ENCODE data around the gene DXO. TPM values are rescaled to one million over a fixed set of nuclear protein-coding genes. Genes with fewer than 3 reads are reported as not detected.

DXO gene
- total and polyA plus RNA-seq, 4 donors: 5.1 to 41.7 (median 20.4) TPM

- DNase-seq: peak in 1 of 2 donors; percentile 48
- H3K4me1 ChIP-seq (ENCODE audit: control insufficient read depth in 1 of 2, insufficient read depth in 2 of 2, low read length in 2 of 2): no peaks in the 10 kb centered on the region
- no peaks in the 10 kb centered on the region for H3K36me3 ChIP-seq (ENCODE audit: control insufficient read depth in 1 of 2, insufficient read depth in 2 of 2, low read length in 1 of 2)
- no peaks in the 10 kb centered on the region for H3K27me3 ChIP-seq (ENCODE audit: control insufficient read depth in 1 of 2, insufficient read depth in 2 of 2, low read length in 1 of 2)
- H3K27ac ChIP-seq (ENCODE audit: low read depth in 1 of 2, low read length in 2 of 2): peak overlapping the region; percentile 36 to 85
- ATAC-seq (ENCODE audit: low FRiP score): no peak
- no peaks in the 10 kb centered on the region for H3K9me3 ChIP-seq (ENCODE audit: control insufficient read depth, low read length)
- 80 to 81% methylated on average over 11 of the region's 11 CpGs for WGBS, 2 donors
- H3K4me3 ChIP-seq (ENCODE audit: low read length in 2 of 2): no peak overlapping the region
- intact Hi-C loops (cut with DNase I): loop anchor here in 1 of 2 donors (5.0 kb wide), 1 partner anchor 44 kb away; the partner anchor contains the start of gene ZBTB12
These were observed 25.5 kb downstream of the DXO start for GRCh38 chr6:31946370-31946885.

- Histone ChIP-seq H3K9me3 (ENCODE audit: control insufficient read depth, low read length) (no peaks in the 10 kb centered on the region), H3K4me3 (ENCODE audit: low read length in 2 of 2) (no peak within 1 kb of the TSS), H3K4me1 (ENCODE audit: control insufficient read depth in 1 of 2, insufficient read depth in 2 of 2, low read length in 2 of 2) (no peaks in the 10 kb centered on the region), H3K27ac (ENCODE audit: low read depth in 1 of 2, low read length in 2 of 2) (peak within 1 kb of the TSS; percentile 36 to 85), H3K36me3 (ENCODE audit: control insufficient read depth in 1 of 2, insufficient read depth in 2 of 2, low read length in 1 of 2) (no peaks in the 10 kb centered on the region), H3K27me3 (ENCODE audit: control insufficient read depth in 1 of 2, insufficient read depth in 2 of 2, low read length in 1 of 2) (no peaks in the 10 kb centered on the region)
- ATAC-seq (ENCODE audit: low FRiP score): peak; percentile 88
- intact Hi-C loops (cut with DNase I): loop anchor here in 1 of 2 donors (5.0 kb wide), 1 partner anchor 43 kb away; the partner anchor contains the start of gene ZBTB12
- peak; percentile 93 to 95 for DNase-seq
- WGBS, 2 donors: 22 to 29% methylated on average over 11 of the region's 11 CpGs
These were observed 26.2 kb downstream of the DXO start, which contains the start of gene CFB for GRCh38 chr6:31945507-31946369. TSS of gene CFB (plus strand) at chr6:31946095. CDS start at chr6:31946222, 127 bp downstream.

GRCh38 chr6:31945154-31945506 is 26.8 kb downstream of the DXO start:
- peak overlapping the region in 1 of 2 donors; percentile 73 for H3K27ac ChIP-seq (ENCODE audit: low read depth in 1 of 2, low read length in 2 of 2)
- no peaks in the 10 kb centered on the region for H3K36me3 ChIP-seq (ENCODE audit: control insufficient read depth in 1 of 2, insufficient read depth in 2 of 2, low read length in 1 of 2)
- ATAC-seq (ENCODE audit: low FRiP score): no peak
- H3K9me3 ChIP-seq (ENCODE audit: control insufficient read depth, low read length): no peaks in the 10 kb centered on the region
- intact Hi-C loops (cut with DNase I): loop anchor here in 1 of 2 donors (5.0 kb wide), 1 partner anchor 43 kb away; the partner anchor contains the start of gene ZBTB12
- 47 to 55% methylated on average over 9 of the region's 9 CpGs for WGBS, 2 donors
- no peak overlapping the region for H3K4me3 ChIP-seq (ENCODE audit: low read length in 2 of 2)
- no peak for DNase-seq
- no peaks in the 10 kb centered on the region for H3K27me3 ChIP-seq (ENCODE audit: control insufficient read depth in 1 of 2, insufficient read depth in 2 of 2, low read length in 1 of 2)
- no peaks in the 10 kb centered on the region for H3K4me1 ChIP-seq (ENCODE audit: control insufficient read depth in 1 of 2, insufficient read depth in 2 of 2, low read length in 2 of 2)

- no peak overlapping the region for H3K4me3 ChIP-seq (ENCODE audit: low read length in 2 of 2)
- H3K36me3 ChIP-seq (ENCODE audit: control insufficient read depth in 1 of 2, insufficient read depth in 2 of 2, low read length in 1 of 2): no peaks in the 10 kb centered on the region
- ATAC-seq (ENCODE audit: low FRiP score): no peak
- H3K9me3 ChIP-seq (ENCODE audit: control insufficient read depth, low read length): no peaks in the 10 kb centered on the region
- no peak overlapping the region for H3K27ac ChIP-seq (ENCODE audit: low read depth in 1 of 2, low read length in 2 of 2)
- peak; percentile 32 to 55 for DNase-seq
- H3K4me1 ChIP-seq (ENCODE audit: control insufficient read depth in 1 of 2, insufficient read depth in 2 of 2, low read length in 2 of 2): no peaks in the 10 kb centered on the region
- intact Hi-C loops (cut with DNase I): no loop called here
- WGBS, 2 donors: 87 to 90% methylated on average over 3 of the region's 3 CpGs
- H3K27me3 ChIP-seq (ENCODE audit: control insufficient read depth in 1 of 2, insufficient read depth in 2 of 2, low read length in 1 of 2): no peaks in the 10 kb centered on the region
These were observed 28.2 kb downstream of the DXO start for GRCh38 chr6:31943742-31944141.

- DNase-seq (peak in 1 of 2 donors; percentile 2), ATAC-seq (ENCODE audit: low FRiP score) (no peak)
- no peak overlapping the region for H3K4me3 ChIP-seq (ENCODE audit: low read length in 2 of 2)
- no peaks in the 10 kb centered on the region for H3K4me1 ChIP-seq (ENCODE audit: control insufficient read depth in 1 of 2, insufficient read depth in 2 of 2, low read length in 2 of 2)
- H3K27ac ChIP-seq (ENCODE audit: low read depth in 1 of 2, low read length in 2 of 2): no peak overlapping the region
- H3K9me3 ChIP-seq (ENCODE audit: control insufficient read depth, low read length): no peaks in the 10 kb centered on the region
- 10 to 13% methylated on average over 6 of the region's 6 CpGs for WGBS, 2 donors
- no peaks in the 10 kb centered on the region for H3K27me3 ChIP-seq (ENCODE audit: control insufficient read depth in 1 of 2, insufficient read depth in 2 of 2, low read length in 1 of 2)
- intact Hi-C loops (cut with DNase I): no loop called here
- no peaks in the 10 kb centered on the region for H3K36me3 ChIP-seq (ENCODE audit: control insufficient read depth in 1 of 2, insufficient read depth in 2 of 2, low read length in 1 of 2)
These were observed 31.7 kb downstream of the DXO start for GRCh38 chr6:31940256-31940664.

- intact Hi-C loops (cut with DNase I): no loop called here
- 80 to 81% methylated on average over 9 of the region's 9 CpGs for WGBS, 2 donors
These were observed 36.1 kb downstream of the DXO start for GRCh38 chr6:31935823-31936222.

GRCh38 chr6:31935021-31935420 is 36.9 kb downstream of the DXO start:
- no peaks in the 10 kb centered on the region for H3K27me3 ChIP-seq (ENCODE audit: control insufficient read depth in 1 of 2, insufficient read depth in 2 of 2, low read length in 1 of 2)
- no peaks in the 10 kb centered on the region for H3K4me1 ChIP-seq (ENCODE audit: control insufficient read depth in 1 of 2, insufficient read depth in 2 of 2, low read length in 2 of 2)
- intact Hi-C loops (cut with DNase I): no loop called here
- H3K9me3 ChIP-seq (ENCODE audit: control insufficient read depth, low read length): no peaks in the 10 kb centered on the region
- no peak overlapping the region for H3K27ac ChIP-seq (ENCODE audit: low read depth in 1 of 2, low read length in 2 of 2)
- 53 to 62% methylated on average over 3 of the region's 3 CpGs for WGBS, 2 donors
- peak; percentile 2 to 9 for DNase-seq
- no peak for ATAC-seq (ENCODE audit: low FRiP score)
- no peak overlapping the region for H3K4me3 ChIP-seq (ENCODE audit: low read length in 2 of 2)
- no peaks in the 10 kb centered on the region for H3K36me3 ChIP-seq (ENCODE audit: control insufficient read depth in 1 of 2, insufficient read depth in 2 of 2, low read length in 1 of 2)

More at GRCh38 chr6:31935823-31936222, 36.1 kb downstream of the DXO start:
- Histone ChIP-seq H3K4me1 (ENCODE audit: control insufficient read depth in 1 of 2, insufficient read depth in 2 of 2, low read length in 2 of 2) (no peaks in the 10 kb centered on the region), H3K27ac (ENCODE audit: low read depth in 1 of 2, low read length in 2 of 2) (no peak overlapping the region), H3K4me3 (ENCODE audit: low read length in 2 of 2) (no peak overlapping the region), H3K9me3 (ENCODE audit: control insufficient read depth, low read length) (no peaks in the 10 kb centered on the region), H3K27me3 (ENCODE audit: control insufficient read depth in 1 of 2, insufficient read depth in 2 of 2, low read length in 1 of 2) (no peaks in the 10 kb centered on the region), H3K36me3 (ENCODE audit: control insufficient read depth in 1 of 2, insufficient read depth in 2 of 2, low read length in 1 of 2) (no peaks in the 10 kb centered on the region)
- ATAC-seq (ENCODE audit: low FRiP score) (no peak), DNase-seq (peak in 1 of 2 donors; percentile 13)

GRCh38 chr6:31933537-31933936 is 38.4 kb downstream of the DXO start:
- intact Hi-C loops (cut with DNase I): no loop called here
- no peaks in the 10 kb centered on the region for H3K4me1 ChIP-seq (ENCODE audit: control insufficient read depth in 1 of 2, insufficient read depth in 2 of 2, low read length in 2 of 2)
- H3K36me3 ChIP-seq (ENCODE audit: control insufficient read depth in 1 of 2, insufficient read depth in 2 of 2, low read length in 1 of 2): no peaks in the 10 kb centered on the region
- H3K27me3 ChIP-seq (ENCODE audit: control insufficient read depth in 1 of 2, insufficient read depth in 2 of 2, low read length in 1 of 2): no peaks in the 10 kb centered on the region
- peak in 1 of 2 donors; percentile 67 for DNase-seq
- WGBS, 2 donors: 86 to 89% methylated on average over 18 to 19 of the region's 19 CpGs
- H3K27ac ChIP-seq (ENCODE audit: low read depth in 1 of 2, low read length in 2 of 2): no peak overlapping the region
- no peaks in the 10 kb centered on the region for H3K9me3 ChIP-seq (ENCODE audit: control insufficient read depth, low read length)
- ATAC-seq (ENCODE audit: low FRiP score): no peak
- no peak overlapping the region for H3K4me3 ChIP-seq (ENCODE audit: low read length in 2 of 2)

Data from aorta (tissue), 5 donors.